SU-DHL-6 (cell line): ENCODE measurements around the gene ARID5B.

Experiments used
- CTCF ChIP-seq: fragments of 200-600 bp; sonication (generic); IDR thresholded peaks from one replicate; pipeline ENCODE4 v1.5.1; 2017; ENCODE audit warnings: antibody characterized with exemption, mild to moderate bottlenecking, low read length, moderate library complexity; ENCODE audit not compliant: insufficient read depth, poor library complexity, severe bottlenecking
- EZH2phosphoT487 ChIP-seq: fragments of 200-600 bp; sonication (generic), shearing (Covaris generic); conservative IDR thresholded peaks from 2 replicates; pipeline ENCODE4 v1.6.1; 2018; ENCODE audit warnings: mild to moderate bottlenecking, antibody characterized with exemption, low read length, moderate library complexity, mixed read lengths

- TF ChIP-seq EZH2phosphoT487 (no peak), CTCF (no peak)
Observed at GRCh38 chr10:61929555-61929954, 28.1 kb downstream of the ARID5B start.
